B cell (primary cell): Measurements from ENCODE around the gene ANO9. TPM values are rescaled to one million over a fixed set of nuclear protein-coding genes. Genes with fewer than 3 reads are reported as not detected.
A peak's percentile ranks its signal among the peaks of the same experiment; 100 is the strongest.

Experiments
- ATAC-seq: fragments of 200-7000 bp; cut with Tn5 transposase; one replicate; pipeline ENCODE4 v1.10.0; 2021; ENCODE audit warnings: low read depth, mild to moderate bottlenecking, moderate number of reproducible peaks, moderate library complexity
- CTCF ChIA-PET: fragments of 350-600 bp; sonication (Branson Sonifier 250); formaldehyde crosslinking; loops from one replicate; lab custom pipeline; 2021; ENCODE audit warnings: antibody characterized with exemption, inconsistent platforms; lab: Charles Lee
- POLR2A ChIA-PET: fragments of 350-600 bp; sonication (Branson Sonifier 250); formaldehyde crosslinking; loops from one replicate; lab custom pipeline; 2021; ENCODE audit warnings: antibody characterized with exemption; lab: Charles Lee
- DNase-seq: peaks from one replicate; pipeline ENCODE4 v3.0.0; 2013
- H2AFZ ChIP-seq: 2 replicates; pipeline ENCODE4 v1.6.1; 2012; ENCODE audit warnings: mild to moderate bottlenecking, low read depth, low read length; ENCODE audit not compliant: insufficient read depth, poor library complexity, severe bottlenecking
- H3K27ac ChIP-seq, 2 donors: 1 replicate in 1 of 2; 2 replicates in 1 of 2; pipeline ENCODE4 v1.5.1; 2012 to 2013; ENCODE audit warnings: low read length in 2 of 2, mild to moderate bottlenecking in 2 of 2, moderate library complexity in 1 of 2
- H3K27me3 ChIP-seq, 4 experiments: fragments of 200-600 bp in 1 of 4; sonication (generic) in 1 of 4; replicated peaks in 1 of 4; 1 replicate in 2 of 4; 2 replicates in 2 of 4; pipeline versions ENCODE4 v1.6.1 to v1.7.0; 2013 to 2016; ENCODE audit warnings: low read length in 3 of 4, mild to moderate bottlenecking in 2 of 4, mixed read lengths in 1 of 4, moderate library complexity in 1 of 4; ENCODE audit not compliant: insufficient read depth in 4 of 4, control insufficient read depth in 3 of 4; ENCODE audit errors: control extremely low read depth in 1 of 4
- H3K36me3 ChIP-seq, 2 experiments: replicated peaks in 1 of 2; 1 replicate in 1 of 2; 2 replicates in 1 of 2; pipeline versions ENCODE4 v1.6.1 to v1.7.1; 2013; ENCODE audit warnings: low read length in 1 of 2; ENCODE audit not compliant: insufficient read depth in 2 of 2, control insufficient read depth in 1 of 2; ENCODE audit errors: control extremely low read depth in 1 of 2, extremely low read depth in 1 of 2
- H3K4me1 ChIP-seq, 2 donors: fragments of 200-600 bp in 1 of 2; sonication (generic) in 1 of 2; 1 replicate in 1 of 2; 2 replicates in 1 of 2; pipeline versions ENCODE4 v1.5.1 to v1.6.1; 2013 to 2017; ENCODE audit warnings: low read length in 2 of 2; ENCODE audit not compliant: control insufficient read depth in 2 of 2, insufficient read depth in 2 of 2
- H3K4me2 ChIP-seq: replicated peaks from 2 replicates; pipeline ENCODE3; 2012; ENCODE audit warnings: mild to moderate bottlenecking, low read depth, low read length; ENCODE audit not compliant: poor library complexity, severe bottlenecking
- H3K4me3 ChIP-seq, 5 experiments: fragments of 200-600 bp in 1 of 5; sonication (generic) in 1 of 5; 1 replicate in 3 of 5; 2 replicates in 2 of 5; pipeline versions ENCODE4 v1.5.1 to v1.7.0; 2011 to 2016; ENCODE audit warnings: low read length in 4 of 5, mild to moderate bottlenecking in 4 of 5, low read depth in 2 of 5, control low read depth in 1 of 5, moderate library complexity in 1 of 5; ENCODE audit not compliant: insufficient read depth in 1 of 5; ENCODE audit errors: control extremely low read depth in 1 of 5, extremely low read depth in 1 of 5
- H3K79me2 ChIP-seq: fragments of 200-600 bp; sonication (generic); one replicate; pipeline ENCODE4 v1.6.0; 2016; ENCODE audit warnings: low read length; ENCODE audit not compliant: control insufficient read depth, insufficient read depth
- H3K9ac ChIP-seq: fragments of 200-600 bp; sonication (generic); 2 replicates; pipeline ENCODE4 v1.6.1; 2017; ENCODE audit warnings: mild to moderate bottlenecking, low read length, moderate library complexity
- H3K9me3 ChIP-seq, 3 donors: one replicate each; pipeline versions ENCODE4 v1.6.1 to v1.7.1; 2013; ENCODE audit warnings: low read length in 2 of 3; ENCODE audit not compliant: control insufficient read depth in 2 of 3, insufficient read depth in 1 of 3; ENCODE audit errors: control extremely low read depth in 1 of 3
- H4K20me1 ChIP-seq: 2 replicates; pipeline ENCODE4 v1.6.0; 2012; ENCODE audit warnings: mild to moderate bottlenecking, low read length; ENCODE audit not compliant: insufficient read depth, control insufficient read depth, poor library complexity, severe bottlenecking
- H3K27ac Mint-ChIP-seq: one replicate; pipeline ENCODE4 v1.8.0; 2021; ENCODE audit warnings: mixed read lengths
- H3K27me3 Mint-ChIP-seq: one replicate; pipeline ENCODE4 v1.8.0; 2021; ENCODE audit warnings: mixed read lengths
- H3K4me1 Mint-ChIP-seq: one replicate; pipeline ENCODE4 v1.8.0; 2021; ENCODE audit warnings: mixed read lengths
- H3K4me3 Mint-ChIP-seq: one replicate; pipeline ENCODE4 v1.8.0; 2021; ENCODE audit warnings: mixed read lengths
- H3K9me3 Mint-ChIP-seq: one replicate; pipeline ENCODE4 v1.8.0; 2022; ENCODE audit warnings: mixed read lengths; ENCODE audit not compliant: insufficient read depth
- CTCF ChIP-seq: fragments of 200-600 bp; IDR thresholded peaks from one replicate; pipeline ENCODE4 v1.8.0; 2022; ENCODE audit warnings: antibody characterized with exemption, mild to moderate bottlenecking
- EZH2 ChIP-seq: IDR thresholded peaks from 2 replicates; pipeline ENCODE4 v1.6.1; 2012; ENCODE audit warnings: borderline replicate concordance, low read depth, mild to moderate bottlenecking, moderate library complexity, low read length; ENCODE audit not compliant: insufficient read depth, poor library complexity, severe bottlenecking
- WGBS: methylation state at CpG from one replicate; pipeline ENCODE4 v1.1.5; 2013; ENCODE audit warnings: missing lambda C conversion rate; ENCODE audit not compliant: insufficient coverage; 5-methylcytosine and 5-hydroxymethylcytosine counted together
- intact Hi-C: fragments of 100-400 bp; cut with micrococcal nuclease; formaldehyde crosslinking; loops from one replicate; pipeline ENCODE4 v1.10.0; 2022
- polyA plus RNA-seq: library from polyadenylated mRNA; depleted of rRNA; stranded (reverse); fragments of >200 nt; gene quantifications from 2 replicates; pipeline ENCODE4 v1.2.3, GENCODE V29; 2012
- total RNA-seq, 2 donors: library from RNA; stranded (reverse); fragments of 120-200 nt in 1 of 2; gene quantifications; 1 replicate in 1 of 2; 2 replicates in 1 of 2; pipeline versions ENCODE4 v1.2.3 to v1.2.4, GENCODE V29; 2013 to 2022

The ANO9 gene
- total and polyA plus RNA-seq, 2 donors (not counting 1 experiment from before 2014, with no cell fraction given): 62.0 to 107 TPM

- no peak overlapping the region for H3K4me2 ChIP-seq
- H3K27me3 Mint-ChIP-seq: no peaks in the 10 kb centered on the region
- no peaks in the 10 kb centered on the region for H3K79me2 ChIP-seq
- H3K9ac ChIP-seq: no peak overlapping the region
- H3K4me3 ChIP-seq: no peak overlapping the region
- H3K4me1 ChIP-seq: peaks cover 12 to 15% of the 10 kb centered on the region in 2 donors
- 78% methylated on average over 17 of the region's 21 CpGs for WGBS
- no peak overlapping the region for H2AFZ ChIP-seq
- intact Hi-C loops: no loop called here
- TF ChIP-seq EZH2 (no peak), CTCF (no peak)
- H3K4me3 Mint-ChIP-seq: no peak overlapping the region
- peaks cover 0 to 4% (median 0%) of the 10 kb centered on the region in 3 donors for H3K9me3 ChIP-seq
- no peaks in the 10 kb centered on the region for H3K9me3 Mint-ChIP-seq
- peaks cover 3% of the 10 kb centered on the region for H3K4me1 Mint-ChIP-seq
- no peaks in the 10 kb centered on the region for H4K20me1 ChIP-seq
- CTCF ChIA-PET: no interaction called here
- POLR2A ChIA-PET: no interaction called here
- no peaks in the 10 kb centered on the region for H3K36me3 ChIP-seq
- no peak overlapping the region for H3K27ac ChIP-seq
- ATAC-seq (no peak), DNase-seq (no peak)
- H3K27ac Mint-ChIP-seq: peak overlapping the region; percentile 26
- H3K27me3 ChIP-seq: peaks cover 0 to 21% (median 0%) of the 10 kb centered on the region in 4 experiments
Measured at GRCh38 chr11:399731-400211, 42.0 kb downstream of the ANO9 start.

- ATAC-seq (no peak), DNase-seq (no peak)
- Histone ChIP-seq H3K9me3 (peaks cover 0 to 4% (median 0%) of the 10 kb centered on the region in 3 donors), H4K20me1 (no peaks in the 10 kb centered on the region), H3K4me1 (peaks cover 12 to 15% of the 10 kb centered on the region in 2 donors), H3K27ac (no peak overlapping the region), H2AFZ (no peak overlapping the region), H3K79me2 (no peaks in the 10 kb centered on the region), H3K9ac (no peak overlapping the region), H3K27me3 (peaks cover 0 to 13% (median 0%) of the 10 kb centered on the region in 4 experiments), H3K36me3 (no peaks in the 10 kb centered on the region), H3K4me2 (no peak overlapping the region), H3K4me3 (no peak overlapping the region)
- 90% methylated on average over 19 of the region's 20 CpGs for WGBS
- intact Hi-C loops: no loop called here
- ChIA-PET POLR2A (no interaction called here), CTCF (no interaction called here)
- Mint-ChIP-seq H3K27me3 (no peaks in the 10 kb centered on the region), H3K27ac (peak overlapping the region; percentile 32), H3K4me1 (peaks cover 3% of the 10 kb centered on the region), H3K9me3 (no peaks in the 10 kb centered on the region), H3K4me3 (no peak overlapping the region)
- TF ChIP-seq CTCF: no peak
- TF ChIP-seq EZH2: no peak
Measured at GRCh38 chr11:398826-399225, 43.0 kb downstream of the ANO9 start.
